ENCODE data around the gene VCX2.

- TF ChIP-seq CTCF (IDR thresholded peaks at IDR 0.05; ENCODE audit: low read depth, low read length, poor library complexity, severe bottlenecking) (no peak), EZH2phosphoT487 (IDR thresholded peaks at IDR 0.05; ENCODE audit: borderline replicate concordance, low read length) (no peak)
Measured at GRCh38 chrX:8190341-8190830, 19.3 kb upstream of the VCX2 start.
